A549 (cell line): ENCODE measurements around the gene KIAA0513. TPM values are rescaled to one million over a fixed set of nuclear protein-coding genes. Genes with fewer than 3 reads are reported as not detected.
"Not testable (repeated sequence)": the region's sequence is repeated elsewhere in the genome, so short reads cannot be mapped to it uniquely, and the experiment has no call there.

Experiments used
- ATAC-seq, 2 experiments: fragments of 200-7000 bp in 1 of 2; fragments of >200 bp in 1 of 2; cut with Nextera tagmentation in 1 of 2; cut with Tn5 transposase in 1 of 2; 3 replicates each; pipeline versions ENCODE4 v1.8.0 to v1.9.1; 2018 to 2020; ENCODE audit warnings: mild to moderate bottlenecking in 1 of 2, moderate library complexity in 1 of 2
- CTCF ChIA-PET: fragments of 300-600 bp; sonication (Branson Sonifier 250); formaldehyde crosslinking; extraction: SDS; loops from one replicate; lab custom pipeline; 2021; ENCODE audit warnings: antibody characterized with exemption, inconsistent platforms; lab: Yijun Ruan, JAX
- POLR2A ChIA-PET: fragments of 350-600 bp; formaldehyde crosslinking; extraction: SDS; loops from one replicate; lab custom pipeline; 2021; ENCODE audit warnings: antibody characterized with exemption, inconsistent platforms; lab: Yijun Ruan, JAX
- DNase-seq, 2 experiments: peaks; one replicate each; pipeline versions ENCODE4 v3.0.0 to v3.0.0-alpha.2; 2011 to 2016; ENCODE audit warnings: low read depth in 1 of 2, low spot score in 1 of 2
- FAIRE-seq: peaks from 2 replicates; lab custom pipeline; 2011; peaks lifted over from hg19 to GRCh38; lab: Jason Lieb, UNC
- H3K27ac ChIP-seq, 2 experiments: fragments of >200 bp; sonication (Bioruptor Twin); formaldehyde crosslinking; 3 replicates each; pipeline ENCODE4 v1.5.1; 2016 to 2017
- H3K4me1 ChIP-seq: fragments of >200 bp; sonication (Bioruptor Twin); formaldehyde crosslinking; 3 replicates; pipeline ENCODE4 v1.6.1; 2016
- H3K4me2 ChIP-seq: fragments of >200 bp; sonication (Bioruptor Twin); formaldehyde crosslinking; 3 replicates; pipeline ENCODE4 v1.6.1; 2016
- H3K4me3 ChIP-seq: fragments of >200 bp; sonication (Bioruptor Twin); formaldehyde crosslinking; 3 replicates; pipeline ENCODE4 v1.5.1; 2016
- H3K9me3 ChIP-seq: fragments of >200 bp; sonication (Bioruptor Twin); formaldehyde crosslinking; 3 replicates; pipeline ENCODE4 v1.6.1; 2016
- ATOH8 ChIP-seq: fragments of 250-450 bp; sonication (Bioruptor Pico); IDR thresholded peaks from 2 replicates; pipeline ENCODE4 v1.5.0; 2020; ENCODE audit warnings: low read depth, mild to moderate bottlenecking, moderate library complexity
- BCL3 ChIP-seq: fragments of >200 bp; sonication (Bioruptor Twin); formaldehyde crosslinking; IDR thresholded peaks from 3 replicates; pipeline ENCODE4 v1.6.1; 2016
- BHLHE40 ChIP-seq: IDR thresholded peaks from 2 replicates; pipeline ENCODE4 v1.6.1; 2012; ENCODE audit warnings: low read depth, low read length, inconsistent platforms
- CBX8 ChIP-seq: fragments of 200-600 bp; sonication (generic); IDR thresholded peaks from 2 replicates; pipeline ENCODE4 v1.6.1; 2016
- E2F6 ChIP-seq: IDR thresholded peaks from 2 replicates; pipeline ENCODE4 v1.6.1; 2012; ENCODE audit warnings: low read depth, borderline replicate concordance
- EHF ChIP-seq: fragments of 250-450 bp; sonication (Bioruptor Pico); IDR thresholded peaks from 2 replicates; pipeline ENCODE4 v1.5.0; 2020; ENCODE audit warnings: mild to moderate bottlenecking
- EHMT2 ChIP-seq: fragments of 200-600 bp; sonication (generic); IDR thresholded peaks from 2 replicates; pipeline ENCODE4 v1.6.1; 2016; ENCODE audit warnings: antibody characterized with exemption, low read depth, mild to moderate bottlenecking, moderate library complexity
- ESRRA ChIP-seq: fragments of 150-350 bp; IDR thresholded peaks from 2 replicates; pipeline ENCODE4 v1.6.1; 2014; ENCODE audit warnings: mild to moderate bottlenecking, low read length, borderline replicate concordance
- FOSL2 ChIP-seq, 2 experiments: fragments of 450-650 bp in 1 of 2; fragments of >200 bp in 1 of 2; sonication (Bioruptor Twin) in 1 of 2; formaldehyde crosslinking; IDR thresholded peaks; 2 replicates each; pipeline versions ENCODE4 v1.5.0 to v1.6.1; 2016 to 2020; ENCODE audit warnings: mild to moderate bottlenecking in 1 of 2, moderate library complexity in 1 of 2
- GATA3 ChIP-seq: IDR thresholded peaks from 2 replicates; pipeline ENCODE4 v1.6.1; 2012; ENCODE audit warnings: borderline replicate concordance
- HOXB13 ChIP-seq: fragments of 250-450 bp; sonication (Bioruptor Pico); IDR thresholded peaks from 2 replicates; pipeline ENCODE4 v1.5.0; 2020; ENCODE audit warnings: low read depth, mild to moderate bottlenecking, moderate library complexity
- HOXB5 ChIP-seq: fragments of 250-450 bp; sonication (Bioruptor Pico); IDR thresholded peaks from 2 replicates; pipeline ENCODE4 v1.5.0; 2020; ENCODE audit warnings: mild to moderate bottlenecking, moderate library complexity
- JUNB ChIP-seq: fragments of >200 bp; sonication (Bioruptor Twin); formaldehyde crosslinking; IDR thresholded peaks from 2 replicates; pipeline ENCODE4 v1.6.1; 2016
- KDM5A ChIP-seq: fragments of 200-600 bp; sonication (generic); IDR thresholded peaks from 2 replicates; pipeline ENCODE4 v1.6.1; 2016; ENCODE audit warnings: antibody characterized with exemption, mild to moderate bottlenecking
- MAX ChIP-seq: IDR thresholded peaks from 2 replicates; pipeline ENCODE4 v1.6.1; 2012
- NFE2L2 ChIP-seq: fragments of 150-350 bp; conservative IDR thresholded peaks from 2 replicates; pipeline ENCODE4 v1.6.1; 2014; ENCODE audit warnings: low read length
- NPAS2 ChIP-seq: fragments of 250-450 bp; sonication (Bioruptor Pico); IDR thresholded peaks from 2 replicates; pipeline ENCODE4 v1.8.0; 2022; ENCODE audit warnings: mild to moderate bottlenecking, moderate library complexity, borderline replicate concordance
- NR3C1 ChIP-seq: fragments of >200 bp; sonication (Bioruptor Twin); formaldehyde crosslinking; IDR thresholded peaks from 3 replicates; pipeline ENCODE4 v1.6.1; 2017
- POLR2AphosphoS2 ChIP-seq: conservative IDR thresholded peaks from 2 replicates; pipeline ENCODE4 v1.6.1; 2012; ENCODE audit warnings: low read length, improper control_type of control experiment, inconsistent platforms
- RARB ChIP-seq: fragments of 250-450 bp; sonication (Bioruptor Pico); IDR thresholded peaks from 2 replicates; pipeline ENCODE4 v1.8.0; 2021; ENCODE audit warnings: mild to moderate bottlenecking, moderate library complexity
- RFX5 ChIP-seq: fragments of 450-650 bp; IDR thresholded peaks from 2 replicates; pipeline ENCODE4 v1.7.1; 2014; ENCODE audit warnings: antibody characterized with exemption, mild to moderate bottlenecking, moderate library complexity
- SMC3 ChIP-seq: fragments of >200 bp; sonication (Bioruptor Twin); formaldehyde crosslinking; IDR thresholded peaks from 3 replicates; pipeline ENCODE4 v1.6.1; 2018; ENCODE audit warnings: inconsistent platforms
- TFCP2L1 ChIP-seq: fragments of 250-450 bp; sonication (Bioruptor Pico); IDR thresholded peaks from 2 replicates; pipeline ENCODE4 v1.5.0; 2021; ENCODE audit warnings: mild to moderate bottlenecking
- TP53 ChIP-seq: fragments of 250-450 bp; sonication (Bioruptor Pico); IDR thresholded peaks from 2 replicates; pipeline ENCODE4 v1.5.0; 2021; ENCODE audit warnings: mild to moderate bottlenecking, moderate library complexity
- ZFP36 ChIP-seq: fragments of 450-650 bp; IDR thresholded peaks from 2 replicates; pipeline ENCODE4 v1.6.1; 2014; ENCODE audit warnings: borderline replicate concordance; ENCODE audit not compliant: partially characterized antibody
- ZNF302 ChIP-seq: fragments of 250-450 bp; sonication (Bioruptor Pico); IDR thresholded peaks from 2 replicates; pipeline ENCODE4 v1.9.0; 2021; ENCODE audit warnings: inconsistent platforms, mild to moderate bottlenecking, moderate library complexity
- ZSCAN20 ChIP-seq: fragments of 250-450 bp; sonication (Bioruptor Pico); IDR thresholded peaks from 2 replicates; pipeline ENCODE4 v1.8.0; 2022; ENCODE audit warnings: mild to moderate bottlenecking, moderate library complexity
- WGBS: methylation state at CpG from one replicate; pipeline ENCODE4 v1.1.6; 2017; ENCODE audit errors: missing lambda C conversion rate; 5-methylcytosine and 5-hydroxymethylcytosine counted together
- polyA plus RNA-seq, 4 experiments: library from polyadenylated mRNA; depleted of rRNA in 3 of 4; stranded (reverse); fragments of >200 nt; fragmentation: RNase III in 1 of 4; extraction: RNeasy Plus Mini Kit Qiagen cat#74134 plus additional on column Dnase treatment in 1 of 4; gene quantifications; 2 replicates in 3 of 4; 3 replicates in 1 of 4; pipeline ENCODE4 v1.2.3, GENCODE V29; 2011 to 2017
- TF ChIP-seq, protein P1 (sequence below): fragments of >200 bp; sonication (Bioruptor Twin); formaldehyde crosslinking; IDR thresholded peaks from 2 replicates; pipeline ENCODE4 v1.6.1; 2016
- TF ChIP-seq, protein P2 (sequence below): fragments of 200-600 bp; sonication (generic); IDR thresholded peaks from 2 replicates; pipeline ENCODE4 v1.6.1; 2016; ENCODE audit warnings: antibody characterized with exemption, mild to moderate bottlenecking, moderate library complexity

KIAA0513 gene
- polyA plus RNA-seq, 2 of the 4 experiments (the other 2 are of a cell fraction), result 1.8 TPM

GRCh38 chr16:85117418-85117817 is 89.8 kb downstream of the KIAA0513 start:
- ChIA-PET POLR2A (no interaction called here), CTCF (interaction anchor here (1.0 kb wide), 1 partner anchor 9 kb away, joined by 3 read pairs; no protein-coding TSS in a partner anchor)
- H3K4me3 ChIP-seq, result no peak overlapping the region
- FAIRE-seq, result no peak
- H3K9me3 ChIP-seq, result no peaks in the 10 kb centered on the region
- no peak overlapping the region for H3K4me2 ChIP-seq
- no peak for DNase-seq
- 80% methylated on average over 12 of the region's 12 CpGs for WGBS
- no peak for ATAC-seq
- TF ChIP-seq TP53 (CRISPR knock-in tag) (no peak), MAX (no peak), NFE2L2 (no peak), BCL3 (no peak), RFX5 (no peak), ZNF302 (CRISPR knock-in tag) (no peak), ZSCAN20 (no peak), HOXB5 (CRISPR knock-in tag) (no peak), RARB (CRISPR knock-in tag) (no peak), ATOH8 (CRISPR knock-in tag) (no peak), EHMT2 (no peak), ESRRA (no peak), NPAS2 (CRISPR knock-in tag) (no peak), HOXB13 (CRISPR knock-in tag) (no peak), GATA3 (no peak), JUNB (no peak), EHF (CRISPR knock-in tag) (no peak), E2F6 (no peak), SMC3 (no peak)
- peaks cover 20% of the 10 kb centered on the region for H3K4me1 ChIP-seq
- no peak overlapping the region for H3K27ac ChIP-seq

DNA sequence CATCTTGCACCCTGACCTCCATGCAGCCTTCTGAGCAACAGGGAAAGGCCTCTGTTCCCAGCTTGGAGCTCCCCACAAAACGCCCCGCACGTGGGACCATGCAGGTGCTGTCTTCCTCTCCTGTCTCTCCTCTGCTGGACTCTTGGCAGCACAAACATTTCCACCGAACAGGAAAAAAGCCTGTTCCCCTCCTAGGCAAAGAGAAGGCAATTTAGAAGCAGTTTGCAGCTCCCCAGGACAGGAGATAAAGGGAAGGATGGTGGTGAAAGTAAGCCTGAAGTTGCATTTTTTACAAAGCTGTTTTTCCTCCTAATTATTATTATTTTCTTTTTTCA is 92.4 kb downstream of the KIAA0513 start:
- ChIA-PET CTCF (interaction anchor here (0.8 to 1.2 kb wide), 2 partner anchors 155 to 178 kb away, joined by 3 read pairs; no protein-coding TSS in a partner anchor), POLR2A (no interaction called here)
- TF ChIP-seq FOSL2 (IDR thresholded peaks at IDR 0.05), result no peak
- TF ChIP-seq FOSL2 (CRISPR knock-in tag; IDR thresholded peaks at IDR 0.05), result no peak
- no peak for TF ChIP-seq TFCP2L1 (CRISPR knock-in tag)
- no peak for TF ChIP-seq POLR2AphosphoS2
- no peak for TF ChIP-seq NFE2L2
- TF ChIP-seq KDM5A, result no peak
- no peak for TF ChIP-seq CBX8
- TF ChIP-seq, protein P1, sequence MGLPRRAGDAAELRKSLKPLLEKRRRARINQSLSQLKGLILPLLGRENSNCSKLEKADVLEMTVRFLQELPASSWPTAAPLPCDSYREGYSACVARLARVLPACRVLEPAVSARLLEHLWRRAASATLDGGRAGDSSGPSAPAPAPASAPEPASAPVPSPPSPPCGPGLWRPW, result no peak
- TF ChIP-seq NR3C1, result no peak
- TF ChIP-seq, protein P2, sequence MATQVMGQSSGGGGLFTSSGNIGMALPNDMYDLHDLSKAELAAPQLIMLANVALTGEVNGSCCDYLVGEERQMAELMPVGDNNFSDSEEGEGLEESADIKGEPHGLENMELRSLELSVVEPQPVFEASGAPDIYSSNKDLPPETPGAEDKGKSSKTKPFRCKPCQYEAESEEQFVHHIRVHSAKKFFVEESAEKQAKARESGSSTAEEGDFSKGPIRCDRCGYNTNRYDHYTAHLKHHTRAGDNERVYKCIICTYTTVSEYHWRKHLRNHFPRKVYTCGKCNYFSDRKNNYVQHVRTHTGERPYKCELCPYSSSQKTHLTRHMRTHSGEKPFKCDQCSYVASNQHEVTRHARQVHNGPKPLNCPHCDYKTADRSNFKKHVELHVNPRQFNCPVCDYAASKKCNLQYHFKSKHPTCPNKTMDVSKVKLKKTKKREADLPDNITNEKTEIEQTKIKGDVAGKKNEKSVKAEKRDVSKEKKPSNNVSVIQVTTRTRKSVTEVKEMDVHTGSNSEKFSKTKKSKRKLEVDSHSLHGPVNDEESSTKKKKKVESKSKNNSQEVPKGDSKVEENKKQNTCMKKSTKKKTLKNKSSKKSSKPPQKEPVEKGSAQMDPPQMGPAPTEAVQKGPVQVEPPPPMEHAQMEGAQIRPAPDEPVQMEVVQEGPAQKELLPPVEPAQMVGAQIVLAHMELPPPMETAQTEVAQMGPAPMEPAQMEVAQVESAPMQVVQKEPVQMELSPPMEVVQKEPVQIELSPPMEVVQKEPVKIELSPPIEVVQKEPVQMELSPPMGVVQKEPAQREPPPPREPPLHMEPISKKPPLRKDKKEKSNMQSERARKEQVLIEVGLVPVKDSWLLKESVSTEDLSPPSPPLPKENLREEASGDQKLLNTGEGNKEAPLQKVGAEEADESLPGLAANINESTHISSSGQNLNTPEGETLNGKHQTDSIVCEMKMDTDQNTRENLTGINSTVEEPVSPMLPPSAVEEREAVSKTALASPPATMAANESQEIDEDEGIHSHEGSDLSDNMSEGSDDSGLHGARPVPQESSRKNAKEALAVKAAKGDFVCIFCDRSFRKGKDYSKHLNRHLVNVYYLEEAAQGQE, result no peak
- no peak for TF ChIP-seq BHLHE40
- no peak for TF ChIP-seq ZFP36
- H3K4me3 ChIP-seq, result no peak overlapping the region
- DNase-seq (no peak), ATAC-seq (no peak), FAIRE-seq (no peak)
- peaks cover 2% of the 10 kb centered on the region; the same call in 2 of the 3 replicates for H3K9me3 ChIP-seq
- H3K4me1 ChIP-seq, result 0 out of 3 replicates have a peak, but pooled peaks cover 4% of the 10 kb centered on the region
- WGBS, result 91% methylated on average over 4 of the region's 4 CpGs
- no peak overlapping the region for H3K27ac ChIP-seq
- H3K4me2 ChIP-seq, result no peak overlapping the region

DNA sequence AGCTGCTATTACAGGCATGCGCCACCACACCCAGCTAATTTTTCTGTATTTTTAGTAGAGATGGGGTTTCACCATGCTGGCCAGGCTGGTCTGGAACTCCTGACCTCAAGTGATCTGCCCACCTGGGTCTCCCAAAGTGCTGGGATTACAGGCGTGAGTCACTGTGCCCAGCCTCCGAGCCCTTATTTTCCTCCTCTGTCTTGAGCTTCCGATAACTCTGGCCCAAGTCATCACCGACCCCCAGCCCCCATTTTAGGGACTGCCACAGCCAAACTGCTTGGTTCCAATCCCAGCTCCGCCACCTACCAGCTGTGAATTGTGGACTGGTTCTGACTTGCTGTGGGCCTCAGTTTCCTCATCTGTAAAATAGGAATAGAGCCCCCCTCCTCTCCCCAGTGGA is 95.8 kb downstream of the KIAA0513 start:
- DNase-seq, H3K4me3 ChIP-seq, H3K4me2 ChIP-seq, H3K4me1 ChIP-seq, H3K9me3 ChIP-seq, POLR2A ChIA-PET, ATAC-seq, FAIRE-seq: not testable (repeated sequence)
- 82% methylated on average over 6 of the region's 6 CpGs for WGBS
- H3K27ac ChIP-seq, result peak overlapping the region in 1 of 2 experiments; percentile 80; a peak in 3 of 6 replicates
- CTCF ChIA-PET, result interaction anchor here (0.7 to 8.8 kb wide), 6 partner anchors 9 to 152 kb away, joined by 3 to 59 read pairs (median 4); no protein-coding TSS in a partner anchor
